ENCODE results near the gene GNS. TPM values are rescaled to one million over a fixed set of nuclear protein-coding genes. Genes with fewer than 3 reads are reported as not detected.
A peak's percentile ranks its signal among the peaks of the same experiment; 100 is the strongest.

The GNS gene
- 52.0 and 53.8 TPM in 2 replicates for total RNA-seq (2013; cell fraction: nucleolus; rRNA removed)
- total RNA-seq (2014; rRNA removed) = 19.0 and 21.0 TPM in 2 replicates
- 21.5 and 23.6 TPM in 2 replicates for total RNA-seq (2014; rRNA removed; fragmentation: Illumina TruSeq; extraction: Trizol)
- total RNA-seq (2021) = 20.8 and 21.4 TPM in 2 replicates
- 17.8 TPM for polyA plus RNA-seq (2011; ENCODE audit: low read depth)
- 32.9 and 33.8 TPM in 2 replicates for polyA plus RNA-seq (2011; rRNA removed)
- polyA plus RNA-seq (2011; cell fraction: cytosol; rRNA removed) = 15.8 and 20.5 TPM in 2 replicates
- polyA plus RNA-seq (2011; cell fraction: nucleus; rRNA removed) = 11.3 and 12.0 TPM in 2 replicates
- 15.9 and 18.3 TPM in 2 replicates for polyA plus RNA-seq (2012)
- 19.8 and 22.2 TPM in 2 replicates for polyA plus RNA-seq (2014; fragmentation: Illumina TruSeq; extraction: Trizol)
- polyA plus RNA-seq (2014; fragmentation: Nextera tagmentation; extraction: Ambion mirVana) = 1 to 10 TPM; 4.1 to 4.4 TPM
- polyA plus RNA-seq (2014; rRNA removed) = 11.6 and 13.0 TPM in 2 replicates
- 10 to 100 TPM; 17.8 to 19.3 TPM for polyA plus RNA-seq (2016; fragmentation: Nextera tagmentation; extraction: Ambion mirVana)
- polyA minus RNA-seq (2011; rRNA and poly(A)+ RNA removed) = 46.4 and 89.7 TPM in 2 replicates
- 19.4 and 21.2 TPM in 2 replicates for polyA minus RNA-seq (2011; cell fraction: cytosol; rRNA and poly(A)+ RNA removed)
- polyA minus RNA-seq (2011; cell fraction: nucleus; rRNA and poly(A)+ RNA removed) = 7.4 and 9.0 TPM in 2 replicates
- percentile 64 among the genes with signal in this experiment for Bru-seq, nascent RNA
- BruChase-seq, experiment 1, labeled RNA remaining after a 6-hour chase = percentile 77 among the genes with signal in this experiment
- BruChase-seq, experiment 2, labeled RNA remaining after a 2-hour chase = percentile 69 among the genes with signal in this experiment
- long read RNA-seq, experiment 1, full-length matches to known transcripts = 4 of 4 reads
- long read RNA-seq, experiment 1, partial matches to known transcripts = 0 of 4 reads
- long read RNA-seq, experiment 1, other reads (novel, unspliced or antisense) = 0 of 4 reads
- long read RNA-seq, experiment 2, full-length matches to known transcripts = 3 of 10 reads
- long read RNA-seq, experiment 2, partial matches to known transcripts = 4 of 10 reads
- long read RNA-seq, experiment 2, other reads (novel, unspliced or antisense) = 3 of 10 reads

DNA sequence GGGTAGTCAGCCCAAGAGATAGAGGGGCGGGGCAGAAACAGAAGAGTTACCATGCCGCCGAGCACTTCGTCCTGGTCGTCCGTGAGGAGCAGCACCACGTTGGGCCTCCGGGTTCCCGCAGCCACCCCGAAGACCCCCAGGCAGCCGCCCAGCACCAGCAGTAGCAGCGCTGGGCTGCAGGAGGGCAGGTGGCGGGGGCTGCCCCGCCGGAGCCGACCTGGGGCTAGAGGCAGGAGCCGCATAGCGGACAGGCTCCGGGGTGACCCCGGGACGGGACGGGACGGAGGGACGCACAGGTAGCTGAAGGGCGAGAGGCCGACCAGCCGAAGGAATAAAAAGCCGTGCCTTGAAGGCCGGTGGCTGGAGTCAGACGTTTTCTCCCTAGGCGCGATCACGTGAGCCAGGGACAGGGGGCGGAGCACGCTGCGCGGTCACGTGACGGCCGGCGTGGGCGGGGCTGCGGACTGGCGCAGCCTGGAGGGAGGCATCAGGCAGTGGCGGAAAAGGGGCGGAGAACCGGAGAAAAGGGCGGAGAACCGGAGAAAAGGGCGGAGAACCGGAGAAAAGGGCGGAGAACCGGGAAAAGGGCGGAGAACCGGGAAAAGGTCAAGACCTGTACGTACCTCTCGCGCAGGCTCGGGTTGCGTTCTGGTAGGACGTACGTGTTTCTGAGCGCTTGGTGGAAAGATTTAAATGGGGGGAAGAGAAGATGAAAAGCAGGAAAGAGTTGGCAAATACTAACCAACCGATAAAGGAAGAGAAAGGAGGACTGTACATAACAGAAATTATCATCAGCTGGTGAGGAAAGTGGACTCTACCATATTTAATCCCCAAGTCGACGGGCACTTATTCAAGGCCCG is at the start of gene GNS:
Gene GNS, minus strand, starts transcription at position 372 of the 860 bp plus-strand sequence. Its CDS starts 130 bp downstream, at position 242.
- Histone ChIP-seq H2AFZ (ENCODE audit: control insufficient read depth, low read depth, low read length) (peak within 1 kb of the TSS; percentile 97), H3K9ac (ENCODE audit: control insufficient read depth, insufficient read depth, low read length) (peak within 1 kb of the TSS; percentile 67), H3K27ac (ENCODE audit: control insufficient read depth, insufficient read depth) (peak within 1 kb of the TSS; percentile 65), H3K4me3 (peak within 1 kb of the TSS; percentile 87), H4K20me1 (ENCODE audit: control insufficient read depth, insufficient read depth) (no peaks in the 10 kb centered on the region), H3K27me3 (replicated peaks in 1 of 2; ENCODE audit: control insufficient read depth in 2 of 2, insufficient read depth in 2 of 2, low read length in 1 of 2) (no peaks in the 10 kb centered on the region), H3K36me3 (ENCODE audit: control insufficient read depth in 2 of 2, insufficient read depth in 2 of 2, low read length in 1 of 2) (no peaks in the 10 kb centered on the region), H3K4me2 (ENCODE audit: control insufficient read depth, insufficient read depth) (peak within 1 kb of the TSS; percentile 98), H3K9me3 (replicated peaks; ENCODE audit: control insufficient read depth, insufficient read depth, low read length) (no peaks in the 10 kb centered on the region), H3K4me1 (ENCODE audit: control insufficient read depth, insufficient read depth, low read length) (peaks cover 8% of the 10 kb centered on the region), H3K79me2 (ENCODE audit: control insufficient read depth, insufficient read depth, low read length) (peaks cover 6% of the 10 kb centered on the region)
- RAD21 ChIA-PET (ENCODE audit: unreplicated experiment) = interaction anchor here (1.0 kb wide), 1 partner anchor 94 kb away, joined by 3 read pairs; no protein-coding TSS in a partner anchor
- ATAC-seq = peak; percentile 90
- CTCF ChIA-PET = interaction anchor here (0.7 to 2.2 kb wide), 2 partner anchors 37 to 42 kb away, joined by 3 to 9 read pairs; no protein-coding TSS in a partner anchor
- intact Hi-C loops (cut with micrococcal nuclease; ENCODE audit: unreplicated experiment) (loop anchor here (5.0 kb wide), 1 partner anchor 147 kb away; the partner anchor contains the start of gene RASSF3), in situ Hi-C loops (cut with MboI) (no loop called here)
- POLR2A ChIA-PET = interaction anchor here (0.9 to 1.1 kb wide), 2 partner anchors 11 to 19 kb away, joined by 3 to 4 read pairs; no protein-coding TSS in a partner anchor
- SMC1A ChIA-PET (ENCODE audit: uncharacterized antibody, unreplicated experiment) = interaction anchor here (0.7 to 0.9 kb wide), 4 partner anchors 12 to 66 kb away, joined by 3 to 4 read pairs (median 3); no protein-coding TSS in a partner anchor
- under 1% methylated on average over 67 of the region's 67 CpGs for WGBS (ENCODE audit: insufficient coverage, insufficient replicate concordance, low lambda C conversion rate, missing lambda C conversion rate)
- TSS peak; percentile 63 for BruUV-seq (replicated peaks)
- peak; percentile 93 for FAIRE-seq
- DNase-seq (ENCODE audit: low read depth, low spot score) = peak; percentile 85
- TF ChIP-seq CREB1 (IDR thresholded peaks at IDR 0.05; ENCODE audit: low read depth) (0 out of 2 replicates have a peak, but pooled peaks have one; percentile 19), RFX5 (IDR thresholded peaks at IDR 0.05; ENCODE audit: low read depth, low read length) (peak; percentile 16; the same call in 1 of the 2 replicates), CBX3 (IDR thresholded peaks at IDR 0.05; ENCODE audit: borderline replicate concordance, low read depth) (no peak), GATAD2B (conservative IDR thresholded peaks at IDR 0.05; ENCODE audit: low read depth) (peak; percentile 54; the same call in 1 of the 2 replicates), RAD51 (IDR thresholded peaks at IDR 0.05) (peak; percentile 99), YY1 (IDR thresholded peaks at IDR 0.05; ENCODE audit: low read depth, low read length) (peak; percentile 37; the same call in 1 of the 2 replicates), TARDBP (IDR thresholded peaks at IDR 0.05; ENCODE audit: borderline replicate concordance) (0 out of 2 replicates have a peak, but pooled peaks have one; percentile 14), SMC3 (IDR thresholded peaks at IDR 0.05; ENCODE audit: borderline replicate concordance, low read length) (no peak), NRF1 (conservative IDR thresholded peaks at IDR 0.05; ENCODE audit: low read depth, low read length) (peak; percentile 51), POLR2A (IDR thresholded peaks at IDR 0.05; ENCODE audit: low read depth, low read length) (peak; percentile 81), ZSCAN29 (IDR thresholded peaks at IDR 0.05) (no peak), HCFC1 (IDR thresholded peaks at IDR 0.05; ENCODE audit: low read length) (peak; percentile 44; the same call in 1 of the 2 replicates), IRF4 (IDR thresholded peaks at IDR 0.05; ENCODE audit: low read depth, low read length) (peak; percentile 79)
- TF ChIP-seq, protein P1, sequence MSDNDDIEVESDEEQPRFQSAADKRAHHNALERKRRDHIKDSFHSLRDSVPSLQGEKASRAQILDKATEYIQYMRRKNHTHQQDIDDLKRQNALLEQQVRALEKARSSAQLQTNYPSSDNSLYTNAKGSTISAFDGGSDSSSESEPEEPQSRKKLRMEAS (IDR thresholded peaks at IDR 0.05; ENCODE audit: low read depth, low read length) = peak; percentile 94
- TF ChIP-seq, protein P2, sequence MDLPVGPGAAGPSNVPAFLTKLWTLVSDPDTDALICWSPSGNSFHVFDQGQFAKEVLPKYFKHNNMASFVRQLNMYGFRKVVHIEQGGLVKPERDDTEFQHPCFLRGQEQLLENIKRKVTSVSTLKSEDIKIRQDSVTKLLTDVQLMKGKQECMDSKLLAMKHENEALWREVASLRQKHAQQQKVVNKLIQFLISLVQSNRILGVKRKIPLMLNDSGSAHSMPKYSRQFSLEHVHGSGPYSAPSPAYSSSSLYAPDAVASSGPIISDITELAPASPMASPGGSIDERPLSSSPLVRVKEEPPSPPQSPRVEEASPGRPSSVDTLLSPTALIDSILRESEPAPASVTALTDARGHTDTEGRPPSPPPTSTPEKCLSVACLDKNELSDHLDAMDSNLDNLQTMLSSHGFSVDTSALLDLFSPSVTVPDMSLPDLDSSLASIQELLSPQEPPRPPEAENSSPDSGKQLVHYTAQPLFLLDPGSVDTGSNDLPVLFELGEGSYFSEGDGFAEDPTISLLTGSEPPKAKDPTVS (IDR thresholded peaks at IDR 0.05; ENCODE audit: low read depth, low read length) = no peak
- TF ChIP-seq, protein P3, sequence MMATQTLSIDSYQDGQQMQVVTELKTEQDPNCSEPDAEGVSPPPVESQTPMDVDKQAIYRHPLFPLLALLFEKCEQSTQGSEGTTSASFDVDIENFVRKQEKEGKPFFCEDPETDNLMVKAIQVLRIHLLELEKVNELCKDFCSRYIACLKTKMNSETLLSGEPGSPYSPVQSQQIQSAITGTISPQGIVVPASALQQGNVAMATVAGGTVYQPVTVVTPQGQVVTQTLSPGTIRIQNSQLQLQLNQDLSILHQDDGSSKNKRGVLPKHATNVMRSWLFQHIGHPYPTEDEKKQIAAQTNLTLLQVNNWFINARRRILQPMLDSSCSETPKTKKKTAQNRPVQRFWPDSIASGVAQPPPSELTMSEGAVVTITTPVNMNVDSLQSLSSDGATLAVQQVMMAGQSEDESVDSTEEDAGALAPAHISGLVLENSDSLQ (IDR thresholded peaks at IDR 0.05) = no peak

All from GM12878 (cell line).